GM12873 (cell line): Measurements from ENCODE around the gene NBAS.

Source experiments
- CTCF ChIP-seq: IDR thresholded peaks from 2 replicates; pipeline ENCODE4 v1.5.1; 2012; ENCODE audit warnings: low read depth, mild to moderate bottlenecking, moderate library complexity, low read length, control low read depth; ENCODE audit not compliant: insufficient read depth; ENCODE audit errors: missing control alignments

The NBAS gene

DNA sequence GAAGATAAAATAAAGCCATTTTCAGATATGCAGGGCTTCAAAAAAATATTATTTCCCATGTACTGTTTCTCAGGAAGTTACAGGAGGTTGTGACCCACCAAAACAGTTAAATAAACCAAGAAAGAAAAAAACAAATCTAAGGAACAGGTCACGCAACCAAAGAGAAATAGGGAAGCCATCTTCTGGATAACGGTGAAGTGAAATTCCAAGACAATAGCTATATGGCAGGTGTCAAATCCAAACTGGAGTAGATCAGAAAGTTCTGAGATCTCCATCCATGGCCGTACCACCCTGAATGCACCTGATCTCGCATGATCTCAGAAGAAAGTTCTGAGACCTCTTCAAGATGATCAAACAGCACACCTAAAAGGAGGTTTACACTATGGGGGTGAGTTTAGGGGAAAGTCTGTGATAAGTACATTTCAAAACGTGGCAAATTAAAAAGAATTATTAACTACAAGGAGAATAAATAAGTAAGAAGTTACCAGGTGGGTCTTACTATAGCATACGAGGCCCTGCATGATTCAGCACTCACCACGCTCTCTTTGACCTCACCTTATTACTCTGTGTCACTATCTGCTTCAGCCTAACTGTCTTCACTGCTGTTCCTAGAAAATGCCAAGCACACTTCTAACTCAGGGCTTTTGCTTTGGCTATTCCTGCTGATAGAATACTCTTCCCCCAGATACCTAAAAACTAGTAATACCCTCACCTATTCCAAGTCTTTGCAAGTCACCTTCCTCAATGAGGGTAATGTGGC lies 29.9 kb downstream of the NBAS start:
- TF ChIP-seq CTCF: no peak

DNA sequence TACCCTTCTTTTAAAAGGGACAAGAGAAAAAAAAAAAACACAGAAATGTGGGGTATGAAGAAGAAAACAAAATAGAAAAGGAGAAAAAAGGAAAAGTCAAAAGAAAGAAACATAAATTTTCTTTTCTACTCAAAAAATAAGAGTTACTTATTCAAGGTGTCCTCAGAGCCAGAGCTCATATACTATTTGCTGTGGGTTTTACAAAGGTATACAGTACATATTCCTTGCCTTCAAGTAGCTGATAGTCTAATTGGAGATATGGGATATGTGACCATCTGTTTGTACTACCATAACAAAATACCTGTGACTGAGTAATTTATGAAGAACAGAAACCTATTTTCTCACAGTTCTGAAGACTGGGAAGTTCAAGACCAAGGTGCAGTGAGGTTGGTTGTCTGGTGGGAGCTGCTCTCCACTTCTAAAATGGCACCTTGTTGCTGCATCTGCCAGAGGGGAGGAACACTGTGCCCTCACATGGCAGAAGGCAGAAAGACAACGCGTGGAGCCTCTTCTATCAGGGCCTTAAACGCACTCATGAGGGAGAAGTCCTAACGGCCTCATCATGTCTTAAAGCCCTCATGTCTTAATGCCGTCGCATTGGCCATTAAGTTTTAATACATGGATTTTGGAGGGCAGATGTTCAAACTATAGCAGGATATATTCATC lies 33.9 kb downstream of the NBAS start:
- no peak for TF ChIP-seq CTCF

DNA sequence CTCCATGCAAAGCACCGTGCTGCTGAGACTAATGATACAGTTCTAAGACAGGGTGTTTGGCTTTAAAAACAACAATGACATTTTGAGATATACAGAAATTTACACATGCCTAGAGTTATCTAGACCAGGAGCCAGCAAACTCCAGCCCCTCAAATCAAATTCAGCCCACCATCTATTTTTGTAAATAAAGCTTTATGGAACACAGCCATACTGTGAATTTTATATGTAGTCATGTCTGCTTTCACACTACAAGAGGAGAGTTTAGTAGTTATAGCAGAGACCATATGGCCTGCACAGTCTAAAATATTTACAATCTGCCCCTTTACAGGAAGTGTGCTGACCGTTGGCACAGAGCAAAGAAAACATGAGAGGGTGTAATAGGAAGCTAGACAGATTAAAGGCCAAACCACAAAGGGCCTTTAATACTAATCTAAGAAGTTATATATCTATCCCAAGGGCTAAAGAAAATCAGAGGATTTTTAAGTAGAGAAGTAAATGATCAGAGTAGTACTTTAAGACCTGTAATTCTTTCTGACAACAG lies 39.4 kb downstream of the NBAS start:
- no peak for TF ChIP-seq CTCF

GRCh38 chr2:15520346-15520745 lies 40.8 kb downstream of the NBAS start:
- TF ChIP-seq CTCF: no peak

DNA sequence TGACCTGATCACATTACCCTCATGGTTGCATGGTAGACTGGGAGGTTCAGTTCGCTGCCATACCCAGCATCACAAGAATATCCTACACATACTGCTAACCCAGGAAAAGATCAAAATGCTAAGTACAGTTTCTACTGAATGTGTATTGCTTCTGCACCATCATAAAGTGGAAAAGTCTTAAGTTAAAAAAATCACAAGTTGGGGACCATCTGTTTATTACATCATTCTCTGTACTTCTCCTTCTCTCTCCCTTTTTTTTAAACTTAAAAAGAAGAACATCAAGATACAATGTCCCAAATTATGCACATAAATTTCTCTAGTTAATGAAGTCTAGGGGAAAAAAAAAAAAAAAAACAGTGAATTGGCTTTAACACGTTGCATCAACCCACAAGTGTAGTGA lies 43.3 kb downstream of the NBAS start:
- TF ChIP-seq CTCF: no peak

- TF ChIP-seq CTCF: no peak
Observed at GRCh38 chr2:15511686-15512085, 49.4 kb downstream of the NBAS start.

DNA sequence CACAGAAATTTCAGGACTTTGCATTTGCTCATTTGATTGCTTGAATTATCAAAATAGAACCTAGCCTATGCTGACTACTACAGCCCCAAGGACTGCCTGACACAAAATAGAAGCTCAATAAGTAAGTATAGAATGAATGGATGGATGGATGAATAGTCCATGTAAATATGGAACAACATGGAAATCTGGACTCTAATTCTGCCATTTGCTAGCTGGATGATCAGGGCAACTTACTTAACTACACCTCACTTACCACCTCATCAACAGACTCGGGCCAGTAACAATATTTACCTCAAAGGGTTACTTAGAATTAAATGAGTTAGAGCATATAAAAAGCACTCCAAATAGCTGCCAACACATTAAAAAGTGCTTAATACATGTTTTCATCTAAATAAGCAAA lies 50.6 kb downstream of the NBAS start:
- TF ChIP-seq CTCF: no peak
